Psoas muscle (tissue), 8 donors: ENCODE results near the gene FAM83G. TPM values are rescaled to one million over a fixed set of nuclear protein-coding genes. Genes with fewer than 3 reads are reported as not detected.
"Not testable (repeated sequence)": the region's sequence is repeated elsewhere in the genome, so short reads cannot be mapped to it uniquely, and the experiment has no call there.

Experiments
- ATAC-seq, 4 donors: fragments of 200-7000 bp; cut with Tn5 transposase; one replicate each; pipeline ENCODE4 v1.9.1; 2020; ENCODE audit warnings: moderate library complexity in 3 of 4, mild to moderate bottlenecking in 2 of 4
- DNase-seq, 2 donors: peaks; one replicate each; pipeline ENCODE4 v3.0.0-alpha.2; 2020
- H3K27ac ChIP-seq: fragments of 200-600 bp; one replicate; pipeline ENCODE4 v1.8.0; 2022
- H3K27me3 ChIP-seq, 3 donors: fragments of 200-600 bp in 1 of 3; one replicate each; pipeline versions ENCODE4 v1.6.1 to v1.8.0; 2013 to 2022; ENCODE audit warnings: low read length in 2 of 3, mild to moderate bottlenecking in 2 of 3, moderate library complexity in 1 of 3; ENCODE audit not compliant: insufficient read depth in 3 of 3
- H3K36me3 ChIP-seq, 2 donors: fragments of 200-600 bp in 1 of 2; one replicate each; pipeline versions ENCODE4 v1.6.1 to v1.8.0; 2013 to 2022; ENCODE audit warnings: low read depth in 1 of 2, mild to moderate bottlenecking in 1 of 2, moderate library complexity in 1 of 2; ENCODE audit not compliant: insufficient read depth in 1 of 2
- H3K4me1 ChIP-seq: fragments of 200-600 bp; one replicate; pipeline ENCODE4 v1.8.0; 2022
- H3K4me3 ChIP-seq: fragments of 200-600 bp; one replicate; pipeline ENCODE4 v1.8.0; 2022; ENCODE audit warnings: mild to moderate bottlenecking
- H3K9me3 ChIP-seq: fragments of 200-600 bp; one replicate; pipeline ENCODE4 v1.8.0; 2022
- WGBS, 3 donors: extraction: QIAGEN DNeasy Blood & Tissue Kit; methylation state at CpG; one replicate each; pipeline versions ENCODE4 v1.1.6 to v1.1.7; 2013; 5-methylcytosine and 5-hydroxymethylcytosine counted together
- intact Hi-C, 2 donors: fragments of 100-400 bp; cut with DNase I; formaldehyde crosslinking; loops; one replicate each; pipeline versions ENCODE4 v1.11.0 to v1.14.2; 2022
- polyA plus RNA-seq, 3 donors: library from polyadenylated mRNA; stranded (reverse); fragments of 200-250 nt; gene quantifications; one replicate each; pipeline ENCODE4 v1.2.3, GENCODE V29; 2013
- total RNA-seq, 4 donors: library from RNA; stranded (reverse); fragmentation: NEBNext Ultra II Directional in 2 of 4; extraction: Animal tissue kit (Norgen Biotek cat#: 25700) in 2 of 4; gene quantifications; one replicate each; pipeline versions ENCODE4 v1.2.1 to v1.2.4, GENCODE V29; 2021 to 2023
- TF ChIP-seq, protein P1 (sequence below): fragments of 200-600 bp; IDR thresholded peaks from one replicate; pipeline ENCODE4 v1.8.0; 2022; ENCODE audit warnings: antibody characterized with exemption
- donor health status: healthy with polysubstance abuse.
- donor health status: DM: no; HTN: no; CAD: no; lungs with moderate emphysema.
- donor health status: Bipolar disorder and iron deficiency.
- donor health status: healthy.
- donor health status: DM: yes; HTN: yes; CAD: no.
- donor health status: DM: no; HTN: no; CAD: no.
- donor health status: DM: no; HTN: no; CAD: no.
- donor health status: DM: yes; HTN: yes; CAD: no.

Gene FAM83G
- total and polyA plus RNA-seq, 7 donors = 7.0 to 65.6 (median 9.2) TPM

GRCh38 chr17:18957831-18958230 is 46.7 kb downstream of the FAM83G start:
- TF ChIP-seq, protein P1, sequence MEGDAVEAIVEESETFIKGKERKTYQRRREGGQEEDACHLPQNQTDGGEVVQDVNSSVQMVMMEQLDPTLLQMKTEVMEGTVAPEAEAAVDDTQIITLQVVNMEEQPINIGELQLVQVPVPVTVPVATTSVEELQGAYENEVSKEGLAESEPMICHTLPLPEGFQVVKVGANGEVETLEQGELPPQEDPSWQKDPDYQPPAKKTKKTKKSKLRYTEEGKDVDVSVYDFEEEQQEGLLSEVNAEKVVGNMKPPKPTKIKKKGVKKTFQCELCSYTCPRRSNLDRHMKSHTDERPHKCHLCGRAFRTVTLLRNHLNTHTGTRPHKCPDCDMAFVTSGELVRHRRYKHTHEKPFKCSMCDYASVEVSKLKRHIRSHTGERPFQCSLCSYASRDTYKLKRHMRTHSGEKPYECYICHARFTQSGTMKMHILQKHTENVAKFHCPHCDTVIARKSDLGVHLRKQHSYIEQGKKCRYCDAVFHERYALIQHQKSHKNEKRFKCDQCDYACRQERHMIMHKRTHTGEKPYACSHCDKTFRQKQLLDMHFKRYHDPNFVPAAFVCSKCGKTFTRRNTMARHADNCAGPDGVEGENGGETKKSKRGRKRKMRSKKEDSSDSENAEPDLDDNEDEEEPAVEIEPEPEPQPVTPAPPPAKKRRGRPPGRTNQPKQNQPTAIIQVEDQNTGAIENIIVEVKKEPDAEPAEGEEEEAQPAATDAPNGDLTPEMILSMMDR = no peak
- Histone ChIP-seq H3K27me3 (no peaks in the 10 kb centered on the region), H3K4me3 (no peak overlapping the region), H3K36me3 (no peaks in the 10 kb centered on the region), H3K9me3 (no peaks in the 10 kb centered on the region), H3K4me1 (no peaks in the 10 kb centered on the region), H3K27ac (no peak overlapping the region)
- DNase-seq (peak in 1 of 2 donors; percentile 39), ATAC-seq (no peak)
- WGBS, 3 donors = 71 to 82% (median 74%) methylated on average over 4 of the region's 4 CpGs
- intact Hi-C loops = no loop called here

GRCh38 chr17:18956581-18956980 is 48.0 kb downstream of the FAM83G start:
- Histone ChIP-seq H3K4me3 (no peak overlapping the region), H3K27me3 (no peaks in the 10 kb centered on the region), H3K27ac (no peak overlapping the region), H3K9me3 (no peaks in the 10 kb centered on the region), H3K4me1 (no peaks in the 10 kb centered on the region), H3K36me3 (no peaks in the 10 kb centered on the region)
- TF ChIP-seq, protein P1 = no peak
- DNase-seq = peak in 1 of 2 donors; percentile 4
- ATAC-seq = no peak
- intact Hi-C loops = no loop called here
- WGBS, 3 donors = 90 to 91% (median 90%) methylated on average over 3 of the region's 3 CpGs

DNA sequence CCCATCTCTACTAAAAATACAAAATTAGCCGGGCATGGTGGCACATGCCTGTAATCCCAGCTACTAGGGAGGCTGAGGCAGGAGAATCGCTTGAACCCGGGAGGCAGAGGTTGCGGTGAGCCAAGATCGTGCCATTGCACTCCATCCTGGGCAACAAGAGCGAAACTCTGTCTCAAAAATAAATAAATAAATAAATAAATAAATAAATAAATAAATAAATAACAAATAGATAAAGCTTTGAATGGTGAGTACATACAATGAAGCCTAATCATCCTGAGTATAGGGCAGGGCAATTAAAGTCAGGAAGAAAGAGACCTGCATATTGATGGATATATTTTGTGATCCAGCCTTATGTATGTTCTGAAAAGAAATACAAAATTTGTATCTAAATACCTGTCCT is 48.5 kb downstream of the FAM83G start:
- ATAC-seq, H3K4me3 ChIP-seq, H3K36me3 ChIP-seq, H3K9me3 ChIP-seq, H3K4me1 ChIP-seq, H3K27me3 ChIP-seq, H3K27ac ChIP-seq, DNase-seq, intact Hi-C loops: not testable (repeated sequence)
- 95 to 96% (median 95%) methylated on average over 6 of the region's 6 CpGs for WGBS, 3 donors

- DNase-seq (peak in 1 of 2 donors; percentile 2), ATAC-seq (no peak)
- TF ChIP-seq, protein P1 = no peak
- no peaks in the 10 kb centered on the region for H3K4me1 ChIP-seq
- intact Hi-C loops = no loop called here
- no peaks in the 10 kb centered on the region for H3K9me3 ChIP-seq
- 92 to 98% (median 96%) methylated on average over 6 of the region's 6 CpGs for WGBS, 3 donors
- H3K36me3 ChIP-seq = no peaks in the 10 kb centered on the region
- H3K4me3 ChIP-seq = no peak overlapping the region
- peaks cover 0 to 13% (median 5%) of the 10 kb centered on the region in 3 donors for H3K27me3 ChIP-seq
- no peak overlapping the region for H3K27ac ChIP-seq
Observed at GRCh38 chr17:18955009-18955408, 49.6 kb downstream of the FAM83G start.

DNA sequence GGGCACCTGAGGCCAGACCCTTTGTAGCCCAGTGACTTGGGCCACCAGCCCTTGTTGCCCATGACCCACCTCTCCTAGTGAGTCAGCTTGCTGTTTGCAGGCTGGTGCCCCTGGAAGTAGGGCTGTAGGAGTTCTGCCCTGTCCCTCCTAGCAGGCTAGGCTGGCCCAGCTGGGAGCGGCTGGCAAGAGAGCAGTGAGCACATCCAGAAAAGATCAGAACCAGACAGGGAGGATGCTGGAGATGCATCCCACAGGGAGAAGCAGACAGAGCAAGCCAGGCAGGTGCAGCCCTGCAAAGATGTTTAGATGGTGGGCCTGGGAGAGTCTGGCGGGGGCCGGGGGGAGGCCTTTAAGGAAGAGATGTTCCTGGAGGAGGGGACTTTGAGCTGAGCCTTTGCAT is 50.2 kb downstream of the FAM83G start:
- ATAC-seq = no peak
- WGBS, 3 donors = 84 to 95% (median 88%) methylated on average over 3 of the region's 3 CpGs
- intact Hi-C loops = no loop called here

More for the DNA sequence above, 50.2 kb downstream of the FAM83G start:
- H3K36me3 ChIP-seq = no peaks in the 10 kb centered on the region
- H3K9me3 ChIP-seq = no peaks in the 10 kb centered on the region
- TF ChIP-seq, protein P1 = no peak
- DNase-seq = no peak
- no peak overlapping the region for H3K4me3 ChIP-seq
- no peaks in the 10 kb centered on the region for H3K4me1 ChIP-seq
- peaks cover 0 to 17% (median 7%) of the 10 kb centered on the region in 3 donors for H3K27me3 ChIP-seq
- H3K27ac ChIP-seq = no peak overlapping the region
